ENCODE results near the gene FHIT. TPM values are rescaled to one million over a fixed set of nuclear protein-coding genes. Genes with fewer than 3 reads are reported as not detected.

Gene FHIT
- total RNA-seq, 1 experiment from 2014 or later: 9.8 TPM

DNA sequence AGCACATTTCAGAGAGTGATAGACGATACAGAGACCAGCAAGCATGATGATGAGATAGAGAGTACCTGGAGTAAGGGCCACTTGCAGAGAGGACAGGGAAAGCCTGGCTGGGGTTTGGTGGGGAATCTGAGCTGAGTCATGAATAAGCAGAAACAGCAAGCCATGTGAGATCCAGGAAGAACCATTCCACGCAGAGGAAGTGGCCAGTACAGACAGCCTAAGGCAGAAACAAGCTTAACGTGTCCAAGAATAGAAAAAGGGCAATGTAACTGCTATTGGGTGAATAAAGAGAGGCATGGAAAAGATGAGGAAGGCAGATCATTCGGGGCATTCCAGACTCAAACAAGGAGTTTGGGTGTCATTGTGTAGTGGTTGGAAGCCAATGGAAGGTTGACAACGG lies 1385.2 kb downstream of the FHIT start:
- Histone ChIP-seq H4K20me1 (ENCODE audit: insufficient read depth) (no peaks in the 10 kb centered on the region), H3K36me3 (ENCODE audit: low read depth) (no peaks in the 10 kb centered on the region), H3F3A (ENCODE audit: insufficient read depth, low read depth) (no peaks in the 10 kb centered on the region), H3K9me2 (ENCODE audit: insufficient read depth) (no peaks in the 10 kb centered on the region), H3K79me2 (ENCODE audit: low read depth) (no peaks in the 10 kb centered on the region), H3K4me2 (no peak overlapping the region), H3K27ac (no peak overlapping the region), H3K4me3 (no peak overlapping the region), H3K4me1 (replicated peaks; ENCODE audit: insufficient read depth) (no peaks in the 10 kb centered on the region), H3K9me3 (ENCODE audit: insufficient read depth, low read depth) (no peaks in the 10 kb centered on the region; the same call in 1 of the 2 replicates), H2AFZ (no peak overlapping the region), H3K27me3 (ENCODE audit: insufficient read depth, low read depth) (no peaks in the 10 kb centered on the region)
- intact Hi-C loops (cut with micrococcal nuclease; ENCODE audit: unreplicated experiment): no loop called here
- no TSS peak for BruUV-seq (replicated peaks)
- DNase-seq: no peak
- TF ChIP-seq, protein P1, sequence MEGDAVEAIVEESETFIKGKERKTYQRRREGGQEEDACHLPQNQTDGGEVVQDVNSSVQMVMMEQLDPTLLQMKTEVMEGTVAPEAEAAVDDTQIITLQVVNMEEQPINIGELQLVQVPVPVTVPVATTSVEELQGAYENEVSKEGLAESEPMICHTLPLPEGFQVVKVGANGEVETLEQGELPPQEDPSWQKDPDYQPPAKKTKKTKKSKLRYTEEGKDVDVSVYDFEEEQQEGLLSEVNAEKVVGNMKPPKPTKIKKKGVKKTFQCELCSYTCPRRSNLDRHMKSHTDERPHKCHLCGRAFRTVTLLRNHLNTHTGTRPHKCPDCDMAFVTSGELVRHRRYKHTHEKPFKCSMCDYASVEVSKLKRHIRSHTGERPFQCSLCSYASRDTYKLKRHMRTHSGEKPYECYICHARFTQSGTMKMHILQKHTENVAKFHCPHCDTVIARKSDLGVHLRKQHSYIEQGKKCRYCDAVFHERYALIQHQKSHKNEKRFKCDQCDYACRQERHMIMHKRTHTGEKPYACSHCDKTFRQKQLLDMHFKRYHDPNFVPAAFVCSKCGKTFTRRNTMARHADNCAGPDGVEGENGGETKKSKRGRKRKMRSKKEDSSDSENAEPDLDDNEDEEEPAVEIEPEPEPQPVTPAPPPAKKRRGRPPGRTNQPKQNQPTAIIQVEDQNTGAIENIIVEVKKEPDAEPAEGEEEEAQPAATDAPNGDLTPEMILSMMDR (conservative IDR thresholded peaks at IDR 0.05): no peak
- no peak for TF ChIP-seq EZH2 (IDR thresholded peaks at IDR 0.05; ENCODE audit: low read depth)
- POLR2A ChIA-PET (ENCODE audit: unreplicated experiment): no interaction called here
- CTCF ChIA-PET: no interaction called here

DNA sequence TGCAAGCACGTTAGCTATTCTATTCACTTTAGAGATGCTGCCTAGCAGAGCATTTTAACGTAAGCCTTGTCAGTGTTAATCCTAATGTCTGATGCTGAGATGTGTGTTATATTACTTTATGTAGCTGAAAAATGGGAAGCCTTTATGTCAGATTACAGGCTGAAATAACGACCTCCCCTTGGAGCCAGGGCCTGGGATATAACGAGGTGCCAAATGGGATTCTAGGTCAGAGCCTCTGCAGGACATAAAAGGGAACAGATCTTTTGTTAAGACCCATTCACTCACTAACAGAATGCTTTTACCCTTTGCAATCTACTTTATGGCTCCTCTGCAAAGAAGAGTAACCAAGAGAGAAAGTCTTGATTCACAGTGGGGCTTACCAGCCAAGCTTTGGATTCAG lies 1385.9 kb downstream of the FHIT start:
- H3K36me3 ChIP-seq (ENCODE audit: low read depth): no peaks in the 10 kb centered on the region
- H3F3A ChIP-seq (ENCODE audit: insufficient read depth, low read depth): no peaks in the 10 kb centered on the region
- DNase-seq: no peak
- H4K20me1 ChIP-seq (ENCODE audit: insufficient read depth): no peaks in the 10 kb centered on the region
- no peak overlapping the region for H3K4me2 ChIP-seq
- TF ChIP-seq, protein P1 (conservative IDR thresholded peaks at IDR 0.05): no peak
- no peak for TF ChIP-seq EZH2 (IDR thresholded peaks at IDR 0.05; ENCODE audit: low read depth)
- no peaks in the 10 kb centered on the region for H3K9me2 ChIP-seq (ENCODE audit: insufficient read depth)
- POLR2A ChIA-PET (ENCODE audit: unreplicated experiment): no interaction called here
- intact Hi-C loops (cut with micrococcal nuclease; ENCODE audit: unreplicated experiment): no loop called here
- H3K27me3 ChIP-seq (ENCODE audit: insufficient read depth, low read depth): no peaks in the 10 kb centered on the region
- H3K27ac ChIP-seq: no peak overlapping the region
- CTCF ChIA-PET: no interaction called here
- no peaks in the 10 kb centered on the region; the same call in 1 of the 2 replicates for H3K9me3 ChIP-seq (ENCODE audit: insufficient read depth, low read depth)
- no peak overlapping the region for H2AFZ ChIP-seq
- no peak overlapping the region for H3K4me3 ChIP-seq
- H3K79me2 ChIP-seq (ENCODE audit: low read depth): no peaks in the 10 kb centered on the region
- BruUV-seq (replicated peaks): no TSS peak
- H3K4me1 ChIP-seq (replicated peaks; ENCODE audit: insufficient read depth): no peaks in the 10 kb centered on the region; the same call in 1 of the 2 replicates

DNA sequence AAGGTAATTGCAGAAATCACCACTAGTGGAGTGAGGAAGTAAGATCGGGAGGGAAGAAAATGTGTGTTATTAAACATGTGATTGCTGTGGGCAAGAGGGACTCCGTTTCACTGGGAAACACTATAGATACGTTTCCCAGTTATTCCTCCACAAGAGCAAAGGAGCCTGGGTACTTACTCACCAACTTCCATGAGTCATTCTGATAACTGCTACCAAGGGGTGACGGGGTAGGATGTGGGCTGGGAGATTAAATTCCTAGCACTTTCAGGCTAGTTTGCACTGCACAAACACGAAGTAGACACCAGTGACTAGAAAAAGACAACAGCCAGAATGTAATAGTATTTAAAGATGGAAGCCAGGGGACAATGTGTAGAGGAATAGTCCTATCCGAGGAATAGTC lies 1388.6 kb downstream of the FHIT start:
- BruUV-seq (replicated peaks): no TSS peak
- TF ChIP-seq, protein P1 (conservative IDR thresholded peaks at IDR 0.05): no peak
- no peak for TF ChIP-seq EZH2 (IDR thresholded peaks at IDR 0.05; ENCODE audit: low read depth)
- Histone ChIP-seq H3K4me1 (replicated peaks; ENCODE audit: insufficient read depth) (no peaks in the 10 kb centered on the region; the same call in 1 of the 2 replicates), H3K9me3 (ENCODE audit: insufficient read depth, low read depth) (no peaks in the 10 kb centered on the region; the same call in 1 of the 2 replicates), H3K9me2 (ENCODE audit: insufficient read depth) (no peaks in the 10 kb centered on the region), H4K20me1 (ENCODE audit: insufficient read depth) (no peaks in the 10 kb centered on the region), H3K79me2 (ENCODE audit: low read depth) (no peaks in the 10 kb centered on the region), H3K36me3 (ENCODE audit: low read depth) (no peaks in the 10 kb centered on the region), H3F3A (ENCODE audit: insufficient read depth, low read depth) (no peaks in the 10 kb centered on the region), H3K4me3 (no peak overlapping the region), H3K27me3 (ENCODE audit: insufficient read depth, low read depth) (no peaks in the 10 kb centered on the region), H3K4me2 (no peak overlapping the region), H2AFZ (no peak overlapping the region), H3K27ac (no peak overlapping the region)
- peak in 1 of 2 experiments; percentile 4 for DNase-seq
- intact Hi-C loops (cut with micrococcal nuclease; ENCODE audit: unreplicated experiment): no loop called here
- POLR2A ChIA-PET (ENCODE audit: unreplicated experiment): no interaction called here
- CTCF ChIA-PET: no interaction called here

Measured in PC-9 (cell line).